ENCODE results near the gene CYP4F22. TPM values are rescaled to one million over a fixed set of nuclear protein-coding genes. Genes with fewer than 3 reads are reported as not detected.

Gene CYP4F22
- total and polyA plus RNA-seq, 2 of the 8 experiments (the other 6 are each of a cell fraction or from before 2014, with no cell fraction given): not detected

GRCh38 chr19:15563931-15564330 is 55.6 kb downstream of the CYP4F22 start (continued):
- TF ChIP-seq CHD7 (IDR thresholded peaks at IDR 0.05; ENCODE audit: insufficient replicate concordance, low read length) (no peak), KDM5A (IDR thresholded peaks at IDR 0.05; ENCODE audit: low read length) (no peak), RFX5 (IDR thresholded peaks at IDR 0.05; ENCODE audit: borderline replicate concordance, low read depth, low read length) (no peak)
